HL-60 (cell line): ENCODE results near the gene SLC25A12.

ENCODE experiments used
- CTCF ChIP-seq: IDR thresholded peaks from one replicate; pipeline ENCODE4 v1.5.1; 2011; ENCODE audit warnings: low read length, control low read depth, inconsistent platforms; ENCODE audit not compliant: insufficient read depth
- POLR2AphosphoS5 ChIP-seq: IDR thresholded peaks from 2 replicates; pipeline ENCODE4 v1.6.1; 2012; ENCODE audit warnings: low read depth
- REST ChIP-seq: IDR thresholded peaks from 2 replicates; pipeline ENCODE4 v1.6.1; 2012; ENCODE audit warnings: low read depth; ENCODE audit not compliant: insufficient replicate concordance

- TF ChIP-seq CTCF, result no peak
- TF ChIP-seq POLR2AphosphoS5, result no peak
- no peak for TF ChIP-seq REST
Measured at GRCh38 chr2:171754254-171754939, 139.6 kb downstream of the SLC25A12 start.
